Ascending aorta (tissue), 2 donors: ENCODE measurements around the gene SLC12A4. TPM values are rescaled to one million over a fixed set of nuclear protein-coding genes. Genes with fewer than 3 reads are reported as not detected.

ENCODE experiments used
- DNase-seq, 2 donors: peaks; one replicate each; pipeline ENCODE4 v3.0.0-alpha.2; 2019; ENCODE audit warnings: low spot score in 2 of 2
- H3K27ac ChIP-seq, 2 donors: fragments of 200-600 bp; sonication (generic); one replicate each; pipeline ENCODE4 v1.5.1; 2016 to 2017; ENCODE audit warnings: mild to moderate bottlenecking in 1 of 2
- H3K27me3 ChIP-seq: fragments of 200-600 bp; sonication (generic); one replicate; pipeline ENCODE4 v1.5.1; 2017
- H3K36me3 ChIP-seq, 2 donors: fragments of 200-600 bp; sonication (generic); one replicate each; pipeline ENCODE4 v1.5.1; 2016
- H3K4me1 ChIP-seq, 2 donors: fragments of 200-600 bp; sonication (generic); one replicate each; pipeline ENCODE4 v1.5.1; 2016 to 2017; ENCODE audit warnings: mild to moderate bottlenecking in 1 of 2
- H3K4me3 ChIP-seq, 2 donors: fragments of 200-600 bp; sonication (generic); one replicate each; pipeline ENCODE4 v1.5.1; 2016 to 2017; ENCODE audit warnings: mild to moderate bottlenecking in 1 of 2
- H3K9me3 ChIP-seq, 2 donors: fragments of 200-600 bp; sonication (generic); one replicate each; pipeline ENCODE4 v1.5.1; 2016
- CTCF ChIP-seq, 3 experiments: fragments of 200-600 bp in 2 of 3; fragments of 450-650 bp in 1 of 3; sonication (generic) in 2 of 3; IDR thresholded peaks; one replicate each; pipeline ENCODE4 v1.5.1; 2016 to 2019; ENCODE audit warnings: antibody characterized with exemption in 3 of 3, mild to moderate bottlenecking in 1 of 3, moderate library complexity in 1 of 3
- intact Hi-C: fragments of 100-400 bp; cut with DNase I; formaldehyde crosslinking; loops from one replicate; pipeline ENCODE4 v1.15.1; 2023
- total RNA-seq: library from RNA; depleted of rRNA; stranded (reverse); fragments of >200 nt; gene quantifications from one replicate; pipeline ENCODE4 v1.1.0, GENCODE V29; 2016

SLC12A4 gene
- total RNA-seq, 1 donor from 2014 or later, result 83.2 TPM

- no peaks in the 10 kb centered on the region for H3K9me3 ChIP-seq
- TF ChIP-seq CTCF (IDR thresholded peaks at IDR 0.05), result no peak
- DNase-seq, result no peak
- no peaks in the 10 kb centered on the region for H3K36me3 ChIP-seq
- no peak overlapping the region for H3K4me3 ChIP-seq
- H3K27ac ChIP-seq, result no peak overlapping the region
- H3K4me1 ChIP-seq, result peaks cover 4% of the 10 kb centered on the region in 2 donors
- H3K27me3 ChIP-seq, result no peaks in the 10 kb centered on the region
- intact Hi-C loops, result no loop called here
Measured at GRCh38 chr16:67989322-67990017, 21.0 kb upstream of the SLC12A4 start.

GRCh38 chr16:67988675-67989074 is 20.2 kb upstream of the SLC12A4 start:
- H3K36me3 ChIP-seq, result no peaks in the 10 kb centered on the region
- no peaks in the 10 kb centered on the region for H3K9me3 ChIP-seq
- H3K27me3 ChIP-seq, result no peaks in the 10 kb centered on the region
- H3K27ac ChIP-seq, result no peak overlapping the region
- peaks cover 2 to 4% of the 10 kb centered on the region in 2 donors for H3K4me1 ChIP-seq
- H3K4me3 ChIP-seq, result no peak overlapping the region
- TF ChIP-seq CTCF (IDR thresholded peaks at IDR 0.05), result no peak
- intact Hi-C loops, result no loop called here
- no peak for DNase-seq

- no peak for TF ChIP-seq CTCF (IDR thresholded peaks at IDR 0.05)
- H3K36me3 ChIP-seq, result no peaks in the 10 kb centered on the region
- no peaks in the 10 kb centered on the region for H3K4me1 ChIP-seq
- DNase-seq, result no peak
- no peak overlapping the region for H3K27ac ChIP-seq
- intact Hi-C loops, result no loop called here
- no peaks in the 10 kb centered on the region for H3K27me3 ChIP-seq
- no peak overlapping the region for H3K4me3 ChIP-seq
- no peaks in the 10 kb centered on the region for H3K9me3 ChIP-seq
Measured at GRCh38 chr16:67987460-67988160, 19.2 kb upstream of the SLC12A4 start.

- no peak for TF ChIP-seq CTCF (IDR thresholded peaks at IDR 0.05)
- Histone ChIP-seq H3K36me3 (no peaks in the 10 kb centered on the region), H3K9me3 (no peaks in the 10 kb centered on the region), H3K27me3 (no peaks in the 10 kb centered on the region), H3K4me1 (no peaks in the 10 kb centered on the region), H3K27ac (no peak overlapping the region), H3K4me3 (no peak overlapping the region)
- no peak for DNase-seq
- intact Hi-C loops, result no loop called here
Measured at GRCh38 chr16:67986949-67987348, 18.5 kb upstream of the SLC12A4 start.

- H3K9me3 ChIP-seq, result no peaks in the 10 kb centered on the region
- H3K4me3 ChIP-seq, result no peak overlapping the region
- TF ChIP-seq CTCF (IDR thresholded peaks at IDR 0.05), result no peak
- no peaks in the 10 kb centered on the region for H3K27me3 ChIP-seq
- intact Hi-C loops, result no loop called here
- no peak for DNase-seq
- H3K4me1 ChIP-seq, result no peaks in the 10 kb centered on the region
- no peak overlapping the region for H3K27ac ChIP-seq
- no peaks in the 10 kb centered on the region for H3K36me3 ChIP-seq
Measured at GRCh38 chr16:67982011-67982696, 13.7 kb upstream of the SLC12A4 start.
